Embryonic facial prominence (tissue), 1 donor: ENCODE results near the gene OSER1.
A peak's percentile ranks its signal among the peaks of the same experiment; 100 is the strongest.

Source experiments
- DNase-seq: peaks from one replicate; pipeline ENCODE4 v3.0.0-alpha.2; 2016; ENCODE audit errors: extremely low spot score

OSER1 gene

DNA sequence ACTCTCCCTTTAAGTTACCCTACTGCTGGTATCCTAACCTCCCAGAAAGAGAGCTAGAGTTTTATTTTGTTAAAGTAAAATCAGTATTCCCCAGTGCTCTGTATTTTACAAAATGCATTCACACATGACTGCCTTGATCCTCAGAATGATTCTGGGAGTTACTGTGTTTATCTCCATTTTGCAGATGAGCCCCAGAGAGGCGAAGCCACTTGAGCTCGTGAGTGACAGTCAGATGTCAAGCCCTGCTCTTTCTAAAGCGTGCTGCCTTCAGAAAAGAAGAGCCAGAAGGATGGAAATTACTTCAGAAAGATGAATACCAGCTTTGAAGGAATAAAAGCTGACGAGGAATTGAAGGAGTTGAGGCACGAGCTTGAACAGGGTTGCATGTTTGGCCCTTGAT, 14.1 kb upstream of the OSER1 start:
- DNase-seq = no peak

GRCh38 chr20:44223721-44224120, 13.2 kb upstream of the OSER1 start:
- no peak for DNase-seq

- DNase-seq = no peak
These were observed 12.2 kb upstream of the OSER1 start for GRCh38 chr20:44222633-44223368.

- no peak for DNase-seq
These were observed 11.5 kb upstream of the OSER1 start for GRCh38 chr20:44222027-44222426.

DNA sequence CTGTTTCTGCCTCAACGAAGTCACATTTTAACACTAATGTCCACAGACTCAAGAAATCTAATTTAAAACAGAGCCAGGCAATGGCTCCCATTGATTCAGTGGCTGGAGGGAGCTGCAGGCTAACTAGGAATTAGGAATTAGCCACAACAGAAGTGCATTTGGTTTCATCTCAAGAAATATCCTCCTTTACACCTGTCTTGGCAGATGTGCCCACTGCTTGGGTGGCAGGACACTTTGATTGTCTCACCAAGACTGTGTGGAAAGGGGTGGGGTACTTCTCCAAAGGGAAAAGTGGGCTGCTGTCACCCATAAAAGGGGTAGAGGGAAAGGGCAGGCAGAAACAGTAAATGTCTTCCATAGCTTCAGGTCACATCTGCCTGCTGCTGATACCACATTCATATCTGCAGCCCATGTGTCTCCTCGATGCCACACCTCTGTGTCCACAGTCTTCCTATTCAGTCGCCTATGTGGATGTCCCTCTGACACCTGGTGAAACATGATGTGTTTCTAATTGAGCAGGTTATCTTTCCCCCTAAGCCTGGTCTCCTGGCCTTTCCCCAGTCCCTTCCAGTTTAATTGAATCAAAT, 10.9 kb upstream of the OSER1 start:
- DNase-seq = no peak

- no peak for DNase-seq
These were observed 9.2 kb upstream of the OSER1 start for GRCh38 chr20:44219791-44220190.

DNA sequence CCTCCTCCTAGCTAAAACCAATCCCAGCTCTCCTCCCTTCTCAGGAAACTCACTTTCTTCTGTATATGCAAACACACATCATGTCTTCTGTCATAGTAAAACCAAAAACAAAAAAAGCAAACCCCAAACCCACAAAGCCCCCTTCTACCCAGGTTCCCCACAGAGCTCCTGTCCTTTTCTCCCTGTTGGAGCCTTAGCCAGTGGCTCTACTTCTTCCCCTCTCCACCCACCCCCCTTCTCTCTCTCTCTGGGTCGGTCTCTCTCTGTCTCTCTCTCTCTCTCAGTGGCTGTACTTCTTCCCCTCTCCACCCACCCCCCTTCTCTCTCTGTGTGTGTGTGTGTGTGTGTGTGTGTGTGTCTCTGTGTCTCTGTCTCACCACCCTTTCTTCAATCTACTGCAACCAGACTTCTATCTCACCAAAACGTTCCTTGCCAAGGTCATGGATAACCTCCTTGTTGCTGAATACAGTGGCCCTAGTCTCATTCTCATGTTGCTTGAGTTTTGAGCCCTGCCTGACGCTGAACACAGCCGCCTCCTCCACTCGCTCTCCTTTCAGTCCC, 8.7 kb upstream of the OSER1 start:
- DNase-seq = no peak

GRCh38 chr20:44218446-44218845, 7.9 kb upstream of the OSER1 start:
- DNase-seq = no peak

- no peak for DNase-seq
These were observed 6.9 kb upstream of the OSER1 start for GRCh38 chr20:44217342-44218092.

DNA sequence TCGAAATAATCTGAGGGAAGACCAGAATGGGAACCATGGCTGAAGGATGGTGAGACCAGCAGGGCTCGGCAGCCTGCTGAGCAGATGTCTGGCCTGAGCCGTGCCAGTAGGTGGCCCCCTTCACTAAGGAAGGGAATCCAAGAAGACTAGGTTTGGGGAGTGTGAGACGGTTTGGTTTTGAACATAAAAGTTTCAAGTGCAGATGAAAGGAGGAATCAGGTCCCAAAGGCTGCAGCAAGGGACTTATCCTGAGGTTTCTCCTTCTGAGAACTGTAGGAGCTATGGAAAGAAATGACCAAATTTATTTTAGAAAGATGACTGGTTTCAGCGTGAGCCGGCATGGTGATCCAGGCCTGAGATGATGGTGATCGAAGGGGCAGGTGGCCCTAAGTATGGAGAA, 4.6 kb upstream of the OSER1 start:
- peak; percentile 34 for DNase-seq

DNA sequence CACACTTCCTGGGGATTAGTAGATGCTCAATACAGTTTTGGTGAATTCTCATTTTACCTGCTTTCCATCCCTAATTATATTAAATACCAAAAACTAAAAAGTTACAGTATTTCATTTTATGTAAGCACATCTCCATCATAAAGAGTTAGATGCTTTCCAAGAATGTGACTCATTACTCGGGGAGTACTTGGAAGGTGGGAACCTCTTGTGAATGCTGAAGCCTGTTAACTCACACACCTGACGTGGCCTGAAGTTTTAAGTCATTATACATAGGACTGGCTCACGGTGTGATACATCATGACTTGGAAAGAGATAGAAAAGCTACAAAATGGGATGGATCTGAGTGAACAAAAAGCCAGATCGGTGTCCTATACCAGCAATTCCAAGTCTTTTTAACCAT, 2.2 kb upstream of the OSER1 start:
- no peak for DNase-seq

DNA sequence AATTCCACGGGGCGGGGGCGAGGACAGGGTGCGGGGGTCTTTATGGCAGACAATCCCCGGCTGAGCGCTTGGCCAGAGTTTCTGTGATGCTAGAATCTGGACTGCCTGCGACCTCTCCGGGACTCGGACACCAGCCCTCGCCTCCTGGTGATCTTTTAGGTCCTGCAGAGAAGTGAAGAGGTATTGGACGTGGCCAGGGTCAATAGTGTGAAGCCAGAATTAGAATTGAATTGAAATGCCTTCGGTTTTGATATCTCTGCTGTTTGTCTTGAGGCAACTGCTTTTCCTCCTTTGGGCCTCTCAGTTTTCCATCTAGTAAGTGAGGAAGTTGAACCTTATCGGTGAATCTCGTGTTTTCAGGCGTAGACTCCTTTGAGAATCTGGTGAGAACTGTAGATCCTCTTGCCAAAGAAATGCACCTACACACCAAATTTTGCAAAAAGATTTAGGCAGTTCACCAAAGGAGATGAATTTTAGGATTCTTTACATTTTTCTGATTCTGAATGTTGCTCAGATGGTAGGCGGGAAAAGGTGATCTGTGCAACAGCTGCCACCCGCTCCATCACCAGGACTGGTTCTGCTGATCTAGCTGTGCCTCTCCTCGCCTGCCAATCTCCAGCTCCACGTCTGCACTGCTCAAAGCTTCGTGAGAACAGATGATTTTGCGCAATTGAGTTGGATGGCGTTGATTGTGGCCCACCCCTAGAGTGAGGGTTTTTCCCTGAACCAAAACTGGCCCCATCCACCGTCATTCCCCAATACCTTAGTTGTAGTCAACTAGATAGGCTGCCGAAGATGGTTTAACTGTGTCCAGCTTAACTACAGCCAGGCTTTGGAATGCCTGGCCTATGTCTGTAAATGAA, 837 bp upstream of the OSER1 start:
- peak; percentile 18 for DNase-seq

- DNase-seq = no peak
These were observed 725 bp downstream of the OSER1 start for GRCh38 chr20:44209686-44210405.

- DNase-seq = no peak
These were observed 1.8 kb downstream of the OSER1 start for GRCh38 chr20:44208770-44209169.

DNA sequence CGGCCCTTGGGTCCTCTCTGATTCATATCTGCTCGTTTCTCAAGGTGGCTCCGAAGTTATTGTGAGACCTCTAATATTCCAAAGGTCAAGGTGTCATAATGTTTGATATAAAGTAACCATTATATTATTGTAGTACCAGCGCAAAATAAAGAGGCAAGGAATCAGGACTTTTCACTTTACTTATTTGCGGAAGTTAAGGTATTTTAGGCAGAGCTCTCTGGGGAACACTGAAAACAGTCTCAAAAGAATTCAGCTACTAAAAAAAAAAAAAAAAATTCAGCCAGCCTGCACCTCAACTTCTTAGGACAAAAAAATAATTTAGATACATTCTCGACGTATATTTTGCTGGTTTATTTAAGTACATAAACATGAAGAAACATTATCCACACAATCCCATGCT, 2.4 kb downstream of the OSER1 start:
- no peak for DNase-seq

GRCh38 chr20:44207126-44207723, 3.3 kb downstream of the OSER1 start:
- no peak for DNase-seq

GRCh38 chr20:44206132-44206531, 4.4 kb downstream of the OSER1 start:
- no peak for DNase-seq

GRCh38 chr20:44204832-44205215, 5.7 kb downstream of the OSER1 start:
- DNase-seq = no peak

DNA sequence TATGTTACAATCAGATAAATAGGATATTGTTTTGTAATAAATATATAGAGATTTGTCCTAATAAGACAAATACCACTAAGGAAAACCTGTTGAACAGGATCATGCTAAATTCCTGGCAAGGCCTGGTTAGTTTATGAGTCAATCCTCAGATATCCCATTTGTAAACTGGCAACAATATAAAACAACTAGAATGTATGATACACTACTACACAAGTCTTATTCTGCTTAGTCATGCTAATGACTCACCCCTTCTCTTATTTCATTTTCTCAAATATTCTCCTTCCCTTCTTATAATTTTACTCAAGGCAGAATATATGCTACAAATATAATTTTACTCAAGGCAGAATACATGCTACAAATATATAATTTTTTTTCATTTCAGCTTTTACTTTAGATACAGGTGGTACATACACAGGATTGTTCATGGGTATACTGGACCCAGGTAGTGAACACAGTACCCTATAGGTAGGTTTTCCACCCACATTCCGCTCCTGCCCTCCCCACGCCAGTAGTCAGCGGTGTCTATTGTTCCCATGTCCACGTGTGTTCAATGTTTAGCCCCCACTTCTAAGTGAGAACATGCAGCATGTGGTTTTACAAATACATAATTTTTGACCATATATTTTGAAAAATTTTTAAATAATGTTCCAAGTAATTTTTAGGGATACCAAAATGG, 6.3 kb downstream of the OSER1 start:
- no peak for DNase-seq

GRCh38 chr20:44203161-44203560, 7.4 kb downstream of the OSER1 start:
- DNase-seq = no peak
